ENCODE measurements around the gene DDAH1. TPM values are rescaled to one million over a fixed set of nuclear protein-coding genes. Genes with fewer than 3 reads are reported as not detected.

The DDAH1 gene
- total RNA-seq, 1 experiment from 2014 or later = 80.9 TPM

DNA sequence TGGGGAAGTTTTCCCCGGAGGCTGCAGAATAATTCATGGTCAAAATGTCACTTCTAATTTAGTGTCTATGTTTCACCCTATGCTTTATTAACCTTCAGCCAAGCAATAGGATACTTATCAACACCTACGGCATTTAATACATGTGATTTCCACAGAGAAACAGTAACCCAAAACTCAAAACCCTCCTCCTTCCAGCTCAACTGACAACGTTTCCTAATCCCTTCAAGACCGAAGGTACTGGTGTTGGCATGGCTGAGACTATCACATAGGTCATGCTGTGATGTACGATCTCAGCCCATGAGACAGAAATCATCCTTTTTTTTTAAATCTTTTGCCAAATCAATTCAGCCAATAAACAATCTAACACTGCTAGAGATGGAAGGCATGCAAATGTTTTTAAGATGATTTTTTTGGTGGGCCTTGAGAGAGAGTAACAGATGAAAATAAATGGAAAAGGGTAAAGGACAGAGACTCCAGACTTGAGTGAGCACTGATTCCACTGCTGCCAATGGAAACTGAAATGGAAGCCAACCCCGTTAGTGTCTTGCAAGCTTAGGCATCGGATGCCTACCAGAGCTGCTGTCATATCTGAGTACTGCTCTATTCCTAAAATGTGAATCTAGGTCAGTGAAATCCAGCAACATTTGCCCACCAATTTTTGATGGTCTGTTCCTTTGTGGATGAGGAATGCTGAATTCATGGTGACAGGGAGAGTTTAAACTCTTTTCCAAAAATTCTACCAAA lies 125.1 kb downstream of the DDAH1 start:
- no peak overlapping the region for H3K27ac ChIP-seq

DNA sequence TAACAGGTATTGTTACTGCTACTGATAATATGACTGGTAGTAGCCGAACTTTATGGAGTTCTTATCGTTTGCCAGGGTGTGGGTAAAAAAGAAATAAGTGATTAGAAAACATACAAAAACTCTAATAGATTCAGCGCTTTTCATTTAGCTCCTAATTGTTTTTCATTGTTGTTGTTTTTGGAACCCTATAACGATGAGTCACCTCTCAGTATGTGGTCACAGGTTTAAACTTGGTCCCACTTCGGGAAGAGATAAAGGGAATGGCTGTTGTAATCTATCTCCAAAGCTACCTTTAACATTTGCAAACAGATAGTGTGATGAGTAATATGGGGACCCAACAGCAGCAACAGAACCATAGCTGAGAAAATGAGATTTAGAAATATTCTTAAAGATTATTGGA lies 125.9 kb downstream of the DDAH1 start:
- H3K27me3 ChIP-seq = no peaks in the 10 kb centered on the region
- H3K9me3 ChIP-seq (replicated peaks) = peaks cover under 1% of the 10 kb centered on the region; the same call in 1 of the 2 replicates
- no peaks in the 10 kb centered on the region for H3K36me3 ChIP-seq
- no peak overlapping the region for H3K4me3 ChIP-seq
- no peak overlapping the region for H3K27ac ChIP-seq
- no peak for DNase-seq
- H3K4me1 ChIP-seq = peaks cover 29% of the 10 kb centered on the region

More for the DNA sequence above, 125.1 kb downstream of the DDAH1 start:
- Histone ChIP-seq H3K4me3 (no peak overlapping the region), H3K27me3 (no peaks in the 10 kb centered on the region), H3K4me1 (peaks cover 26% of the 10 kb centered on the region), H3K36me3 (no peaks in the 10 kb centered on the region), H3K9me3 (replicated peaks) (no peaks in the 10 kb centered on the region; the same call in 1 of the 2 replicates)
- no peak for DNase-seq

DNA sequence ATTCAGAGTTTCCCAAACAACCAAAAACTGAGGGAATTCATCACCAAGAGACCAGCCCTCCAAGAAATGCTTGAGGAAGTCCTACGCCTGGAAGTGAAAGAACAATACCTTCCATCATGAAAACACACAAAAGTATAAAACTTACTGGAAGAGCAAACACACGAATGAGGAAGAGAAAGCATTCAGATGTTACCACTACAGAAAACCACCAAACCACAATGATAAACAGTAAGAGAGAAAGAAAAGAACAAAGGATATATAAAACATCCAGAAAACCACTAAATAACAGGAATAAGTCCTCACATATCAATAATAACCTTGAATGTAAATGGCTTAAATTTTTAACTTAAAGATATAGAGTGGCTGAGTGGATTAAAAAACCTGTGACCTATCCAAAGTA lies 130.0 kb downstream of the DDAH1 start:
- no peak overlapping the region for H3K27ac ChIP-seq
- H3K36me3 ChIP-seq = no peaks in the 10 kb centered on the region
- no peak for DNase-seq
- no peak overlapping the region for H3K4me3 ChIP-seq
- peaks cover 6% of the 10 kb centered on the region; the same call in 1 of the 2 replicates for H3K9me3 ChIP-seq (replicated peaks)
- peaks cover 30% of the 10 kb centered on the region for H3K4me1 ChIP-seq
- H3K27me3 ChIP-seq = no peaks in the 10 kb centered on the region

DNA sequence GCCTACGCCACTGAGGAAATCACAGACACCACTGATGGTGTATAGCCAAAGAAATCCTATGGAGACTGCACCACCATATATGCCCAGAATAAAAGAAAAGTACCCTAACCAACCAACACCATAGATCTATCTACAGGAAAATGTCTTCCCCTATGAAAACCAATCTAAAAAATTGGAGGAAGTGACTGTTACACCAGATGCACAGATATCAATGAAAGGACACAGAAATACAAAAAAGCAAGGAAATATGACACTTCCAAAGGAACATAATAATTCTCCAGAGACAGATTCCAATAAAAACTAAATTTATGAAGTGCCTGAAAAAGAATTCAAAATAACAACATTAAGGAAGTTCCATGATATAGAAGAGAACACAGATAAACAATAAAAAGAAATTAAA lies 131.8 kb downstream of the DDAH1 start:
- no peak for DNase-seq
- H3K27ac ChIP-seq = no peak overlapping the region
- H3K4me3 ChIP-seq = no peak overlapping the region

DNA sequence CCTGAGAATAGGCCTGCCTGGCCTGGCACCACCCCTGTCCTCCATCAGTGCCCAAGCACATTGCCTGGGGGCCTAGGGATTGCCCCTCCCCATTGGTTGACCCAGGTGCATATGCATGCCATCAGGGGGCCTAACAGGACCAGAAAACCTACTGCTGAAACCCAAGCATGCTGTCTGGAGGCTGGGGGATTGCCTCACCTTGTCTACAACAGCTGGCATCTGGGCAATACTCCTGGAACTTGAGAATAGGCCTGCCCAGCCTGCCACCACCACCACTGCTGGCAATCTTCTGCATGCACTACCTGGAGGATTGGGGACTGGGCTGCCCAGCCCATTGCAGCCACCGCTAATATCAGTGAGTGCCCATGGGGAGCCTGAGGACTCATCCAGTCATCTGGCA lies 132.4 kb downstream of the DDAH1 start:
- Histone ChIP-seq H3K27me3 (no peaks in the 10 kb centered on the region), H3K4me3 (no peak overlapping the region), H3K9me3 (replicated peaks) (peaks cover 6% of the 10 kb centered on the region; the same call in 1 of the 2 replicates), H3K4me1 (peaks cover 42% of the 10 kb centered on the region), H3K36me3 (no peaks in the 10 kb centered on the region), H3K27ac (0 out of 2 replicates have a peak overlapping the region, but pooled peaks have one; percentile 100)
- DNase-seq = no peak

More for the DNA sequence above, 131.8 kb downstream of the DDAH1 start:
- Histone ChIP-seq H3K9me3 (replicated peaks) (peaks cover 6% of the 10 kb centered on the region; the same call in 1 of the 2 replicates), H3K4me1 (peaks cover 41% of the 10 kb centered on the region), H3K27me3 (no peaks in the 10 kb centered on the region), H3K36me3 (no peaks in the 10 kb centered on the region)

DNA sequence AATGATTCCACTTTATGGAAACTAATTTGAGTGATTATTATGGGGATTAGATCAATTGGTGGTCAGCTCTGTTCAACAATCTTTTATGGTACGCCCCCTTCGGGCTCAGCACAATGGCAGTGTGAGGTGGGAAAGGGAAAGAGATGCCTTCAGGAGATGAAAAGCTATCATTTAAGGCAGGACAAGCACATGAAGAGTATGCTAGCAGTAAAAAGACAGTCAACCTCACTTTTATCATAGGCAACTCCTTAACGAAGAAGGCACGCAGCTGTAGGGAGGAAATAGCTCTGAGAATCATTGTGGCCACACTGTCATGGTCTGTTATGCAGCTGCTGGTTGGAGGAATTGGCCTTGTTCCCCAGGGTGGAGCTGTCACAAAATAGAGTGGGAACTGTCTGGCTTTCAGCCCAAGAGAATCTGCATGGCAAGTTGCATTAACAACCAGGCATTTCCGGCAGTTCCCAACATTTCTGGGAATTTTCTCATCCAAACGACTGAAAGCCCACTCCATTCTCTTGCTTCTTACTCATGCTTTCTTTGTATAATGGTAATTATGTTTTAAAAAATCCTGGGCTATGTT lies 134.2 kb downstream of the DDAH1 start:
- H3K4me3 ChIP-seq = peak overlapping the region; percentile 40
- peaks cover 42% of the 10 kb centered on the region for H3K4me1 ChIP-seq
- H3K27me3 ChIP-seq = no peaks in the 10 kb centered on the region
- H3K9me3 ChIP-seq (replicated peaks) = peaks cover 6% of the 10 kb centered on the region; the same call in 1 of the 2 replicates
- DNase-seq = peak; percentile 93 to 95
- peak overlapping the region; percentile 100 for H3K27ac ChIP-seq
- no peaks in the 10 kb centered on the region for H3K36me3 ChIP-seq

DNA sequence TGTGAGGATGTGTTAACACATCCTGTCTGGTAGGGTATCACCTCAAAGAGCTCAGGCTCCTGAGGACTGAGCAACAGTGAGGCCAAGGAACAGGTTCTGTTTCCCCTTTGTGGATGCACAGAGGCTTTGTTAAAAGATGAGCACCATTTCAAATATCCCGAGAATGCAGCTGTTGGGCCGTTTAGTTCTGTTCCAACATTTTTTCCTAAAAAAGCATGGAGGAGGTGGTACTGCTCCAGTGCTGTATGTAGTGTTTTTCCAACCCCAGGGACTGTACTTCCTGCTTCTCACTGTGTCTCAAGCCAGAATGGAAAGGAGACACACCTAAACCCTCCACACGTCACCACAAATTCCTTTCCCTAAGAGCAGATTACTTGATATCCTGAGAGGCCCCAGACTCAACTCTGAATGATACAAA lies 134.7 kb downstream of the DDAH1 start:
- peaks cover 6% of the 10 kb centered on the region; the same call in 1 of the 2 replicates for H3K9me3 ChIP-seq (replicated peaks)
- no peaks in the 10 kb centered on the region for H3K36me3 ChIP-seq
- peak overlapping the region; percentile 100 for H3K27ac ChIP-seq
- peak; percentile 72 to 87 for DNase-seq
- H3K4me3 ChIP-seq = peak overlapping the region; percentile 40
- peaks cover 42% of the 10 kb centered on the region for H3K4me1 ChIP-seq
- H3K27me3 ChIP-seq = no peaks in the 10 kb centered on the region

DNA sequence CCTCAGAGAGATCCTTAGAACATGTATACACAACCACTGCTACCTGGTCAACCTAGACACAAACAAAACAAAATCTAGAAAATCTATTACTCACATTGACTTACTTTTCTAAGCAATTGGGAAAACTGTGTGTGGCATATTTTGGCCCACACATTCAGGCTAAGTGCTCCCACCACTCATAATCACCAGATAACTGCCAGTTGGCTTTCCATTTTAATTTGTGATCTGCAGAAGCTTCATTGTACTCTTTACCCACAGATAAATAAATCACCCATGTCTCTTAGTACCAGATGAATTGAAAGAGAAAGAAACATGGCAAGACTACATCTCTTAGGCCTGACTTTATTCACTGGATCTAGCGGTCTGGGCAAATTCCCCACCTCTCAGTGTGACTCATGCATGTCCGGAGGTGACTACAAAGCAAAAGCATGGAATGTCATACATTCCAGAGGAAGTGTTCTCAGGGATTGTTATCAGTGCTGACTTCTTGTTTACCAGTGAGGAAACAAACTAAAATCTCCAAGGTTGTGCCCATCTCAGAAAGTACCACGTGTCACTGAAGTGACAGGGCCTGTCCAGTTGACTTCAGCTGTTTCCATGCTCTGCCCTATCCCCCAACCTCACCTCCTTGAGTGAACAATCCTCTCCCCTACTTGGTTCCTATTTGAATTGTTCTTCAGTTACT lies 136.1 kb downstream of the DDAH1 start:
- DNase-seq = peak; percentile 71 to 72
- Histone ChIP-seq H3K27me3 (no peaks in the 10 kb centered on the region), H3K4me1 (peaks cover 37% of the 10 kb centered on the region), H3K27ac (peak overlapping the region; percentile 100), H3K9me3 (replicated peaks) (peaks cover 3% of the 10 kb centered on the region; the same call in 1 of the 2 replicates), H3K36me3 (no peaks in the 10 kb centered on the region), H3K4me3 (no peak overlapping the region)

DNA sequence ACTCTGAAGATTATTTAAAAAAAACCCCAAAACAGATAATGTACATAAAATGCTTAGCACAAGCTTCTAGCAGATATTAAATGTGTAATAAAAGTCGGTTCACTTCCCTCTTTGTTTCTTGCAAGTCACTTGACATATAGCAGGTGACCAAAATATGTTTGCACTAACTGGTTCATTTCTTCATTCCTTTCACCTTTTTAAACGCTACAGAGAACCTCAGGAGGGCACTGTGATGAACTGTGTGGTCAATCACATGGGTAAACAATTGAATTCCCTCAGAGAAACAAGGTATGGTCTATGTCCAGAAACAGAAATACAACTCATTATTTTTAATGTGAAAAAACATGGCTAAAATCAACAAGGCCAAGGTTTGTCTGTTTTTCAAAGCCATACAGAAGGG lies 137.2 kb downstream of the DDAH1 start:
- Histone ChIP-seq H3K4me3 (no peak overlapping the region), H3K36me3 (no peaks in the 10 kb centered on the region), H3K27ac (no peak overlapping the region), H3K9me3 (replicated peaks) (no peaks in the 10 kb centered on the region), H3K4me1 (peaks cover 37% of the 10 kb centered on the region), H3K27me3 (no peaks in the 10 kb centered on the region)
- DNase-seq = no peak

DNA sequence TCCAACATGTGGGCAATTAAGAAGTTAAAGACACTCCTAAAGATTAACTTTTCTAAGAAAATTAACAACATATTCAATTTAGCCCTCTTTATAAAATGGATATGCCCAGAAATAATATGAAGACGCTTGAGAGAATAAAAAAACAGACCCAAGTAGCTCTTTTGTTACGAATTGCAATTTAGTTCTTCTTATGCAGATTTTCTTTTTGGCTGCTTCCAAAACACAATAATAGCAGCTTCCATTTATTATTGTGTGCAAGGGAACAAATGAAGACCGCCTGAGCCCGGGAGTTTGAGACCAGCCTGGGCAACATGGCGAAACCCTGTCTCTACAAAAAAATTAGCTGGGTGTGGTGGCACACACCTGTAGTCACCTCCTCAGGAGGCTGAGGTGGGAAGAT lies 138.1 kb downstream of the DDAH1 start:
- Histone ChIP-seq H3K36me3 (no peaks in the 10 kb centered on the region), H3K4me3 (no peak overlapping the region), H3K4me1 (peaks cover 30% of the 10 kb centered on the region), H3K27me3 (no peaks in the 10 kb centered on the region), H3K9me3 (replicated peaks) (no peaks in the 10 kb centered on the region), H3K27ac (no peak overlapping the region)
- no peak for DNase-seq

DNA sequence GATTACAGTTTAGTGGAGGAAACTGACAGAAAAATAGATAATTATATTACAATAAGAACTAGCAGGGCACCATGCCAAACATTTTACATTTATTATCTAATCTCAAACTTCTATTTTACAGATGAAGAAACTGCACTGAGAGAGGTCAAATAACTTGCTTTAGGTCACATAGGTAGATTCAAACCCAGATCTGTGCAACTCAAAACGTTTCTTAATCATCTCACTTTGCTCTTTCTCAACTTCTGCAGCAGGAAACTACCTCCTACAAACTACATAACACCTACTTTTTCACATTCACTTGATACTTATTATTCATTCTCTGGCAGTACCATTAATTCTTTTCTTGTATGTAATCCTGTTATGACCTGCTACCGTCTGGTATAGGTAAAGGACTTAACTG lies 138.6 kb downstream of the DDAH1 start:
- H3K9me3 ChIP-seq (replicated peaks) = no peaks in the 10 kb centered on the region
- no peak overlapping the region for H3K4me3 ChIP-seq
- no peaks in the 10 kb centered on the region for H3K36me3 ChIP-seq
- H3K4me1 ChIP-seq = peaks cover 25% of the 10 kb centered on the region
- no peak for DNase-seq
- H3K27me3 ChIP-seq = no peaks in the 10 kb centered on the region
- H3K27ac ChIP-seq = no peak overlapping the region

DNA sequence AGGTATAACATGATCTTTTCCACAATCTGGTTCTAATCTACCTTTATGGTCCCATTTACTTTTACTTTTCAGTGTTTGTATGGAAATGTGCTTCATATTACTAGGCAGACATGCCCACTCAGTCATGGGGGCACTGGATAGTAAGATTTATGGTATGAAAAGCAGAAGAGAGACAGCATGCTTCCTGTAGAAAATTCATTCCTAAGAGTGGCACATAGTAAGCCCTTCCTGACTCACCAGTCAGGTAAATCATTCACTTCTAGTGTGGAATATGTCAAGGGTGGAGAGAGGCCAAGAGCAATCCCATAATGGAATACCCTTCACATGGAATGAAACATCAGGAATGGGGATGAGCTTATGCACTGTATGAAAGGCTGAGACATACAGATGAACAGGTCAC lies 139.0 kb downstream of the DDAH1 start:
- Histone ChIP-seq H3K4me1 (peaks cover 25% of the 10 kb centered on the region), H3K36me3 (no peaks in the 10 kb centered on the region), H3K9me3 (replicated peaks) (no peaks in the 10 kb centered on the region), H3K4me3 (no peak overlapping the region), H3K27ac (no peak overlapping the region), H3K27me3 (no peaks in the 10 kb centered on the region)
- DNase-seq = no peak

DNA sequence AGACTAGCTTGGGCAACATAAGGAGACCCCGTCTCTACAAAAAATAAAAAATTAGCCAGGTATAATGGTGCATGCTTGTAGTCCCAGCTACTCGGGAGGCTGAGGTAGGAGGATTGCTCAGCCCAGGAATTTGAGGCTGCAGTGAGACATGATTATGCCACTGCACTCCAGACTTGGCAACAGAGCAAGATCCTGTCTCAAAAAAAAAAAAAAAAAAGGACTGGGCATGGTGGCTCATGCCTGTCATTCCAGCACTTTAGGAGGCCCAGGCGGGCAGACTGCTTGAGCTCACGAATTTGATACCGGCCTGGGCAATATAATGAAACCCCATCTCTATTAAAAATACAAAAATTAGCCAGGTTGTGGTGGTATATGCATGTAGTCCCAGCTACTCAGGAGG lies 141.2 kb downstream of the DDAH1 start:
- no peaks in the 10 kb centered on the region for H3K9me3 ChIP-seq (replicated peaks)
- H3K4me1 ChIP-seq = peaks cover 8% of the 10 kb centered on the region
- no peak for DNase-seq
- no peaks in the 10 kb centered on the region for H3K27me3 ChIP-seq
- no peak overlapping the region for H3K27ac ChIP-seq
- peaks cover under 1% of the 10 kb centered on the region; the same call in 1 of the 2 replicates for H3K36me3 ChIP-seq
- H3K4me3 ChIP-seq = no peak overlapping the region

DNA sequence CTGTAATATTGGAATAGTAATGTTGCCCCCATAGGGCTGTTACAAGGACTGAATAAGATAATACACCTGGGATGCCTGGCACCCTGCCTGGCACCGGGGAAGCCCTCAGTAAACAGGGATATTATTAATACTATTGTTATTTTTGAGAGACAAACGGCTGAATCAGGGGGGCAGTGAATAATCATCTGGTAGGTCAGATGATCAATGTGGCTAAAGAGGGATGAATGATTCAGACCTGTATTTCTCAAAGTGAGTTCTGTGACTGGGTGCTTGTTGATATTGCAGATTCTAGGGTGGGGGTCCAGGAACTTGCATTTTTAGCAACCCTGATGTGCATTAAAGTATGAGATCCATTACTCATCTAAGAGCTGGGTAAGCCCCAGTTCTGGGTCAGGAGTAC lies 142.3 kb downstream of the DDAH1 start:
- H3K4me1 ChIP-seq = no peaks in the 10 kb centered on the region
- no peak overlapping the region for H3K27ac ChIP-seq
- DNase-seq = no peak
- no peak overlapping the region for H3K4me3 ChIP-seq
- H3K27me3 ChIP-seq = no peaks in the 10 kb centered on the region
- peaks cover 3% of the 10 kb centered on the region; the same call in 1 of the 2 replicates for H3K36me3 ChIP-seq
- H3K9me3 ChIP-seq (replicated peaks) = no peaks in the 10 kb centered on the region
